Ishikawa (cell line): ENCODE data around the gene FAAP100.

Experiments used
- CEBPB ChIP-seq: IDR thresholded peaks from 2 replicates; pipeline ENCODE4 v1.6.1; 2012
- CREB1 ChIP-seq: IDR thresholded peaks from 2 replicates; pipeline ENCODE4 v1.6.1; 2012; ENCODE audit warnings: low read depth
- EGR1 ChIP-seq: IDR thresholded peaks from 2 replicates; pipeline ENCODE4 v1.6.1; 2012
- EP300 ChIP-seq: IDR thresholded peaks from 2 replicates; pipeline ENCODE4 v1.6.1; 2012; ENCODE audit warnings: borderline replicate concordance
- FOXM1 ChIP-seq: IDR thresholded peaks from 2 replicates; pipeline ENCODE4 v1.6.1; 2012; ENCODE audit warnings: low read depth, borderline replicate concordance
- MAX ChIP-seq: IDR thresholded peaks from 2 replicates; pipeline ENCODE4 v1.6.1; 2012
- NFIC ChIP-seq: IDR thresholded peaks from 2 replicates; pipeline ENCODE4 v1.6.1; 2012
- RAD21 ChIP-seq: IDR thresholded peaks from 2 replicates; pipeline ENCODE4 v1.6.1; 2012; ENCODE audit warnings: low read depth
- REST ChIP-seq: IDR thresholded peaks from 2 replicates; pipeline ENCODE4 v1.6.1; 2012; ENCODE audit warnings: low read depth, mild to moderate bottlenecking
- TAF1 ChIP-seq: IDR thresholded peaks from 2 replicates; pipeline ENCODE4 v1.6.1; 2012; ENCODE audit warnings: low read depth, mild to moderate bottlenecking
- TCF12 ChIP-seq: IDR thresholded peaks from 2 replicates; pipeline ENCODE4 v1.6.1; 2012; ENCODE audit warnings: low read depth
- TEAD4 ChIP-seq: IDR thresholded peaks from 2 replicates; pipeline ENCODE4 v1.6.1; 2012
- USF1 ChIP-seq: IDR thresholded peaks from 2 replicates; pipeline ENCODE4 v1.6.1; 2012
- YY1 ChIP-seq: IDR thresholded peaks from 2 replicates; pipeline ENCODE4 v1.6.1; 2012; ENCODE audit warnings: low read depth
- ZBTB7A ChIP-seq: IDR thresholded peaks from 2 replicates; pipeline ENCODE4 v1.6.1; 2012; ENCODE audit warnings: low read depth

Gene FAAP100

GRCh38 chr17:81583589-81584342, 31.6 kb upstream of the FAAP100 start:
- no peak for TF ChIP-seq TEAD4
- no peak for TF ChIP-seq ZBTB7A
- no peak for TF ChIP-seq RAD21
- no peak for TF ChIP-seq TAF1
- no peak for TF ChIP-seq MAX
- no peak for TF ChIP-seq YY1
- TF ChIP-seq USF1, result no peak
- TF ChIP-seq CEBPB, result no peak
- TF ChIP-seq EP300, result no peak
- TF ChIP-seq FOXM1, result no peak
- TF ChIP-seq CREB1, result no peak
- no peak for TF ChIP-seq REST
- no peak for TF ChIP-seq TCF12
- TF ChIP-seq NFIC, result no peak
- no peak for TF ChIP-seq EGR1

DNA sequence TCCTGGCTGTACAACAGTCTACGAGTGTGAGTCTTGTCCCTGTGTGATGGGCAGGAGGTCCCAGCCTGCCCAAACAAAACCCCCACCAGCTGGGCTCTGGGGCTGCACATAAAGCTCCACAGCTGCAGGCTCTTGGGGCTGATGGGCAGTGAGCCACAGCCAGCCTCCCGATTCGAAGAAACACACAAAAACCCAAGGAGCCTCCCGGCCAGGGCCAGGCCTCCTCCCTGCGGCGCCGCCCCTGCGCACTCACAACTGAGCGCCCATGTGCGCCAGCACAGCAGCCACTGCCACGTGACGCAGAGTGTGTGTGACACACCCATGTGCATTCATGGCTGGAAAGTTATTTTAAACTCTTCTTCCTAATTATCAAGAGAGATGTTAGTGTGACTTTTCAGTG, 30.6 kb upstream of the FAAP100 start:
- TF ChIP-seq NFIC (no peak), CREB1 (no peak), YY1 (no peak), TAF1 (no peak), TCF12 (no peak), FOXM1 (no peak), ZBTB7A (no peak), MAX (no peak), EGR1 (no peak), REST (no peak), EP300 (no peak)

GRCh38 chr17:81582341-81582740, 30.2 kb upstream of the FAAP100 start:
- TF ChIP-seq TCF12 (no peak), USF1 (no peak), FOXM1 (no peak), CREB1 (no peak), EP300 (no peak), ZBTB7A (no peak), TAF1 (no peak), CEBPB (no peak), REST (no peak), EGR1 (no peak), RAD21 (no peak)

GRCh38 chr17:81581758-81582157, 29.6 kb upstream of the FAAP100 start:
- no peak for TF ChIP-seq ZBTB7A
- TF ChIP-seq EP300, result no peak
- no peak for TF ChIP-seq USF1
- TF ChIP-seq CEBPB, result no peak
- no peak for TF ChIP-seq TAF1
- no peak for TF ChIP-seq RAD21
- TF ChIP-seq EGR1, result no peak
- TF ChIP-seq CREB1, result no peak
- no peak for TF ChIP-seq NFIC
- TF ChIP-seq REST, result no peak
- TF ChIP-seq YY1, result no peak
- no peak for TF ChIP-seq TCF12
- TF ChIP-seq FOXM1, result no peak
- no peak for TF ChIP-seq TEAD4
- no peak for TF ChIP-seq MAX
